ENCODE results near the gene BACE2.
A peak's percentile ranks its signal among the peaks of the same experiment; 100 is the strongest.
"Not testable (repeated sequence)": the region's sequence is repeated elsewhere in the genome, so short reads cannot be mapped to it uniquely, and the experiment has no call there.

BACE2 gene

GRCh38 chr21:41283211-41283818, 115.4 kb downstream of the BACE2 start:
- peak; percentile 34 for DNase-seq

GRCh38 chr21:41289431-41289830, 121.5 kb downstream of the BACE2 start:
- DNase-seq = no peak

GRCh38 chr21:41290106-41290799, 122.3 kb downstream of the BACE2 start:
- no peak for DNase-seq

- peak; percentile 64 for DNase-seq
Observed at GRCh38 chr21:41294548-41295231, 126.7 kb downstream of the BACE2 start.

GRCh38 chr21:41295721-41296254, 127.8 kb downstream of the BACE2 start:
- DNase-seq = no peak

GRCh38 chr21:41302976-41303375, 135.0 kb downstream of the BACE2 start:
- no peak for DNase-seq

- DNase-seq = no peak
Observed at GRCh38 chr21:41304068-41304720, 136.2 kb downstream of the BACE2 start.

- DNase-seq = no peak
Observed at GRCh38 chr21:41307219-41307618, 139.3 kb downstream of the BACE2 start.

- not testable (repeated sequence) for DNase-seq
Observed at GRCh38 chr21:41313285-41314164, 145.6 kb downstream of the BACE2 start.

GRCh38 chr21:41315726-41316125, 147.8 kb downstream of the BACE2 start:
- DNase-seq = no peak

GRCh38 chr21:41316200-41317062, 148.5 kb downstream of the BACE2 start, which contains the start of gene FAM3B:
Gene FAM3B, plus strand, starts transcription at chr21:41316801. Its CDS starts 79 bp downstream, at chr21:41316880.
- peak; percentile 86 for DNase-seq

- DNase-seq = no peak
Observed at GRCh38 chr21:41317063-41317392, 149.1 kb downstream of the BACE2 start.

- DNase-seq = peak; percentile 46
Observed at GRCh38 chr21:41317458-41317857, 149.5 kb downstream of the BACE2 start.

- peak; percentile 73 for DNase-seq
Observed at GRCh38 chr21:41318218-41318617, 150.3 kb downstream of the BACE2 start.

GRCh38 chr21:41319273-41319672, 151.3 kb downstream of the BACE2 start:
- no peak for DNase-seq

GRCh38 chr21:41321211-41321907, 153.4 kb downstream of the BACE2 start:
- DNase-seq = peak; percentile 80

- DNase-seq = peak; percentile 58
Observed at GRCh38 chr21:41321908-41322495, 154.0 kb downstream of the BACE2 start.

GRCh38 chr21:41322496-41323382, 154.8 kb downstream of the BACE2 start:
- peak; percentile 58 for DNase-seq

Measured in NCI-H510A (cell line).